IMR-90 (cell line): Measurements from ENCODE around the gene CDC42BPG. TPM values are rescaled to one million over a fixed set of nuclear protein-coding genes. Genes with fewer than 3 reads are reported as not detected.

ENCODE experiments used
- ATAC-seq: fragments of 200-7000 bp; cut with Tn5 transposase; 2 replicates; pipeline ENCODE4 v1.9.1; 2020; ENCODE audit warnings: low read depth, mild to moderate bottlenecking, moderate library complexity
- Bru-seq: library from RNA; stranded (reverse); fragments of 400-500 nt; gene quantifications from one replicate; lab custom pipeline; 2021; lab: Mats Ljungman, UMichigan
- BruChase-seq, 2 experiments: library from RNA; stranded (reverse); fragments of 400-500 nt; gene quantifications; one replicate each; lab custom pipeline; 2021; lab: Mats Ljungman, UMichigan
- BruUV-seq: library from RNA; stranded (reverse); fragments of 400-500 nt; replicated peaks from 2 replicates; lab custom pipeline; 2021; lab: Mats Ljungman, UMichigan
- CTCF ChIA-PET: fragments of 300-600 bp; formaldehyde crosslinking; extraction: SDS; loops from one replicate; lab custom pipeline; 2021; ENCODE audit warnings: antibody characterized with exemption; lab: Yijun Ruan, JAX
- POLR2A ChIA-PET: fragments of 300-600 bp; sonication (Branson Sonifier 250); formaldehyde crosslinking; loops from one replicate; lab custom pipeline; 2022; ENCODE audit warnings: antibody characterized with exemption; ENCODE audit not compliant: unreplicated experiment; lab: Charles Lee
- DNase-seq: peaks from one replicate; pipeline ENCODE4 v3.0.0; 2013
- H2AFZ ChIP-seq: replicated peaks from 2 replicates; pipeline ENCODE3; 2013; ENCODE audit warnings: low read length, mild to moderate bottlenecking; ENCODE audit not compliant: poor library complexity
- H2AK5ac ChIP-seq: 2 replicates; pipeline ENCODE4 v1.6.1; 2013; ENCODE audit warnings: low read depth, low read length, inconsistent platforms
- H2AK9ac ChIP-seq: replicated peaks from 2 replicates; pipeline ENCODE3; 2013; ENCODE audit warnings: mild to moderate bottlenecking, low read depth, low read length, moderate library complexity; ENCODE audit not compliant: poor library complexity
- H2BK120ac ChIP-seq: 2 replicates; pipeline ENCODE4 v1.6.1; 2013; ENCODE audit warnings: low read depth, low read length, inconsistent platforms
- H2BK15ac ChIP-seq: 3 replicates; pipeline ENCODE4 v1.6.1; 2013; ENCODE audit warnings: low read depth, low read length, inconsistent platforms
- H2BK20ac ChIP-seq: 2 replicates; pipeline ENCODE4 v1.6.1; 2013; ENCODE audit warnings: low read depth, mild to moderate bottlenecking, inconsistent platforms, low read length, moderate library complexity
- H2BK5ac ChIP-seq: 2 replicates; pipeline ENCODE4 v1.6.1; 2013; ENCODE audit warnings: mild to moderate bottlenecking, low read depth, low read length, inconsistent platforms; ENCODE audit not compliant: poor library complexity, severe bottlenecking
- H3K14ac ChIP-seq: replicated peaks from 2 replicates; pipeline ENCODE4 v1.6.1; 2013; ENCODE audit warnings: low read depth, low read length, inconsistent platforms
- H3K18ac ChIP-seq: 2 replicates; pipeline ENCODE4 v1.6.1; 2013; ENCODE audit warnings: low read depth, low read length, control low read depth
- H3K23ac ChIP-seq: 2 replicates; pipeline ENCODE4 v1.6.1; 2013; ENCODE audit warnings: low read depth, low read length, inconsistent platforms
- H3K27ac ChIP-seq: 2 replicates; pipeline ENCODE4 v1.5.1; 2013; ENCODE audit warnings: mild to moderate bottlenecking, control low read depth, low read length; ENCODE audit not compliant: insufficient read depth
- H3K27me3 ChIP-seq: 2 replicates; pipeline ENCODE4 v1.6.1; 2013; ENCODE audit warnings: low read length; ENCODE audit not compliant: control insufficient read depth, insufficient read depth
- H3K36me3 ChIP-seq: 2 replicates; pipeline ENCODE4 v1.6.1; 2013; ENCODE audit warnings: low read length, mixed read lengths; ENCODE audit not compliant: control insufficient read depth, insufficient read depth
- H3K4ac ChIP-seq: 2 replicates; pipeline ENCODE4 v1.6.1; 2013; ENCODE audit warnings: low read depth, low read length, inconsistent platforms
- H3K4me1 ChIP-seq: 2 replicates; pipeline ENCODE4 v1.6.1; 2013; ENCODE audit warnings: low read length, mixed read lengths; ENCODE audit not compliant: control insufficient read depth, insufficient read depth
- H3K4me2 ChIP-seq: 2 replicates; pipeline ENCODE4 v1.6.1; 2013; ENCODE audit warnings: low read depth, mild to moderate bottlenecking, control low read depth, low read length, moderate library complexity
- H3K4me3 ChIP-seq: 2 replicates; pipeline ENCODE4 v1.5.1; 2013; ENCODE audit warnings: low read depth, mild to moderate bottlenecking, control low read depth, low read length, moderate library complexity; ENCODE audit not compliant: insufficient read depth
- H3K56ac ChIP-seq: 2 replicates; pipeline ENCODE4 v1.6.1; 2013; ENCODE audit warnings: low read length, inconsistent platforms; ENCODE audit not compliant: insufficient read depth; ENCODE audit errors: extremely low read depth
- H3K79me1 ChIP-seq, 2 experiments: 2 replicates each; pipeline ENCODE4 v1.6.1; 2013; ENCODE audit warnings: low read length in 2 of 2, inconsistent platforms in 1 of 2, low read depth in 1 of 2
- H3K9ac ChIP-seq: 2 replicates; pipeline ENCODE4 v1.6.1; 2013; ENCODE audit warnings: low read depth, low read length, control low read depth
- H3K9me1 ChIP-seq: 2 replicates; pipeline ENCODE4 v1.6.1; 2013; ENCODE audit warnings: low read length, inconsistent platforms; ENCODE audit not compliant: insufficient read depth
- H3K9me3 ChIP-seq: 2 replicates; pipeline ENCODE4 v1.6.1; 2013; ENCODE audit warnings: low read length; ENCODE audit not compliant: control insufficient read depth, insufficient read depth
- H4K20me1 ChIP-seq: 2 replicates; pipeline ENCODE4 v1.6.1; 2013; ENCODE audit warnings: low read length, inconsistent platforms; ENCODE audit not compliant: insufficient read depth
- H4K5ac ChIP-seq: 2 replicates; pipeline ENCODE4 v1.6.1; 2013; ENCODE audit warnings: mild to moderate bottlenecking, low read depth, low read length, control low read depth
- H4K8ac ChIP-seq, 2 experiments: 2 replicates each; pipeline ENCODE4 v1.6.1; 2013; ENCODE audit warnings: low read depth in 2 of 2, low read length in 2 of 2, control low read depth in 1 of 2, inconsistent platforms in 1 of 2
- H4K91ac ChIP-seq: 2 replicates; pipeline ENCODE4 v1.6.1; 2013; ENCODE audit warnings: low read depth, low read length, inconsistent platforms; ENCODE audit not compliant: insufficient read depth
- CHD1 ChIP-seq: IDR thresholded peaks from 2 replicates; pipeline ENCODE4 v1.6.1; 2012; ENCODE audit warnings: low read depth, low read length, improper control_type of control experiment
- POLR2A ChIP-seq: IDR thresholded peaks from 2 replicates; pipeline ENCODE4 v1.6.1; 2012; ENCODE audit warnings: mild to moderate bottlenecking, low read depth, low read length
- RAD21 ChIP-seq: IDR thresholded peaks from 2 replicates; pipeline ENCODE4 v1.6.1; 2012; ENCODE audit warnings: low read length, improper control_type of control experiment
- RCOR1 ChIP-seq: IDR thresholded peaks from 2 replicates; pipeline ENCODE4 v1.6.1; 2012; ENCODE audit warnings: mild to moderate bottlenecking, low read length, improper control_type of control experiment; ENCODE audit not compliant: insufficient replicate concordance
- SMC3 ChIP-seq: fragments of 150-350 bp; IDR thresholded peaks from 2 replicates; pipeline ENCODE4 v1.6.1; 2016; ENCODE audit warnings: low read depth, mild to moderate bottlenecking, antibody characterized with exemption, low read length, moderate library complexity
- WGBS, 2 experiments: methylation state at CpG; one replicate each; pipeline versions ENCODE4 v1.1.5 to v1.1.7; 2013; ENCODE audit warnings: missing lambda C conversion rate in 2 of 2; ENCODE audit not compliant: insufficient read length in 1 of 2; ENCODE audit errors: extremely low coverage in 2 of 2; 5-methylcytosine and 5-hydroxymethylcytosine counted together
- dilution Hi-C: fragments of 300-500 bp; cut with HindIII; formaldehyde crosslinking; loops from one replicate; pipeline ENCODE4 v1.14.3; 2018; ENCODE audit warnings: low sequenced_read_pairs; ENCODE audit not compliant: unreplicated experiment
- in situ Hi-C: fragments of 300-500 bp; cut with MboI; formaldehyde crosslinking; loops from 3 replicates; pipeline ENCODE4 v1.14.3; 2019; ENCODE audit warnings: low sequenced_read_pairs, inconsistent platforms, mixed read lengths
- intact Hi-C: fragments of 100-400 bp; cut with micrococcal nuclease; formaldehyde crosslinking; loops from 2 replicates; pipeline ENCODE4 v1.10.0; 2022
- long read RNA-seq: library from polyadenylated mRNA; unstranded; transcript quantifications from one replicate; pipeline ENCODE4 v2.0.0, GENCODE V29; 2021; ENCODE audit not compliant: unreplicated experiment
- polyA plus RNA-seq, 3 experiments: library from polyadenylated mRNA; depleted of rRNA; stranded (reverse); fragments of >200 nt; gene quantifications; 2 replicates each; pipeline ENCODE4 v1.2.3, GENCODE V29; 2012; ENCODE audit warnings: low replicate concordance in 1 of 3
- total RNA-seq: library from RNA; depleted of rRNA; stranded (reverse); fragments of >200 nt; gene quantifications from 2 replicates; pipeline ENCODE4 v1.2.3, GENCODE V29; 2012; rRNA removed
- TF ChIP-seq, protein P1 (sequence below): fragments of 150-350 bp; IDR thresholded peaks from 2 replicates; pipeline ENCODE4 v1.6.1; 2017; ENCODE audit warnings: mild to moderate bottlenecking, antibody characterized with exemption, low read length, low read depth
- TF ChIP-seq, protein P2 (sequence below): fragments of 150-350 bp; IDR thresholded peaks from 2 replicates; pipeline ENCODE4 v1.6.1; 2016; ENCODE audit warnings: low read depth, mild to moderate bottlenecking, low read length, moderate library complexity, borderline replicate concordance

Gene CDC42BPG, protein sequence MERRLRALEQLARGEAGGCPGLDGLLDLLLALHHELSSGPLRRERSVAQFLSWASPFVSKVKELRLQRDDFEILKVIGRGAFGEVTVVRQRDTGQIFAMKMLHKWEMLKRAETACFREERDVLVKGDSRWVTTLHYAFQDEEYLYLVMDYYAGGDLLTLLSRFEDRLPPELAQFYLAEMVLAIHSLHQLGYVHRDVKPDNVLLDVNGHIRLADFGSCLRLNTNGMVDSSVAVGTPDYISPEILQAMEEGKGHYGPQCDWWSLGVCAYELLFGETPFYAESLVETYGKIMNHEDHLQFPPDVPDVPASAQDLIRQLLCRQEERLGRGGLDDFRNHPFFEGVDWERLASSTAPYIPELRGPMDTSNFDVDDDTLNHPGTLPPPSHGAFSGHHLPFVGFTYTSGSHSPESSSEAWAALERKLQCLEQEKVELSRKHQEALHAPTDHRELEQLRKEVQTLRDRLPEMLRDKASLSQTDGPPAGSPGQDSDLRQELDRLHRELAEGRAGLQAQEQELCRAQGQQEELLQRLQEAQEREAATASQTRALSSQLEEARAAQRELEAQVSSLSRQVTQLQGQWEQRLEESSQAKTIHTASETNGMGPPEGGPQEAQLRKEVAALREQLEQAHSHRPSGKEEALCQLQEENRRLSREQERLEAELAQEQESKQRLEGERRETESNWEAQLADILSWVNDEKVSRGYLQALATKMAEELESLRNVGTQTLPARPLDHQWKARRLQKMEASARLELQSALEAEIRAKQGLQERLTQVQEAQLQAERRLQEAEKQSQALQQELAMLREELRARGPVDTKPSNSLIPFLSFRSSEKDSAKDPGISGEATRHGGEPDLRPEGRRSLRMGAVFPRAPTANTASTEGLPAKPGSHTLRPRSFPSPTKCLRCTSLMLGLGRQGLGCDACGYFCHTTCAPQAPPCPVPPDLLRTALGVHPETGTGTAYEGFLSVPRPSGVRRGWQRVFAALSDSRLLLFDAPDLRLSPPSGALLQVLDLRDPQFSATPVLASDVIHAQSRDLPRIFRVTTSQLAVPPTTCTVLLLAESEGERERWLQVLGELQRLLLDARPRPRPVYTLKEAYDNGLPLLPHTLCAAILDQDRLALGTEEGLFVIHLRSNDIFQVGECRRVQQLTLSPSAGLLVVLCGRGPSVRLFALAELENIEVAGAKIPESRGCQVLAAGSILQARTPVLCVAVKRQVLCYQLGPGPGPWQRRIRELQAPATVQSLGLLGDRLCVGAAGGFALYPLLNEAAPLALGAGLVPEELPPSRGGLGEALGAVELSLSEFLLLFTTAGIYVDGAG (N-terminal part only)
- total RNA-seq (under 0.01 TPM in 2 replicates), polyA plus RNA-seq (2012; rRNA removed) (0.10 and 0.12 TPM in 2 replicates), Bru-seq, nascent RNA (percentile 11 among the genes with signal in this experiment), BruChase-seq, experiment 1, labeled RNA remaining after a 6-hour chase (percentile 12 among the genes with signal in this experiment), BruChase-seq, experiment 2, labeled RNA remaining after a 2-hour chase (percentile 14 among the genes with signal in this experiment)
- polyA plus RNA-seq (2012; cell fraction: cytosol; rRNA removed): 0.04 and 0.12 TPM in 2 replicates
- polyA plus RNA-seq (2012; cell fraction: nucleus; rRNA removed; ENCODE audit: low replicate concordance): 0.50 and 0.59 TPM in 2 replicates
- long read RNA-seq: 0 reads

DNA sequence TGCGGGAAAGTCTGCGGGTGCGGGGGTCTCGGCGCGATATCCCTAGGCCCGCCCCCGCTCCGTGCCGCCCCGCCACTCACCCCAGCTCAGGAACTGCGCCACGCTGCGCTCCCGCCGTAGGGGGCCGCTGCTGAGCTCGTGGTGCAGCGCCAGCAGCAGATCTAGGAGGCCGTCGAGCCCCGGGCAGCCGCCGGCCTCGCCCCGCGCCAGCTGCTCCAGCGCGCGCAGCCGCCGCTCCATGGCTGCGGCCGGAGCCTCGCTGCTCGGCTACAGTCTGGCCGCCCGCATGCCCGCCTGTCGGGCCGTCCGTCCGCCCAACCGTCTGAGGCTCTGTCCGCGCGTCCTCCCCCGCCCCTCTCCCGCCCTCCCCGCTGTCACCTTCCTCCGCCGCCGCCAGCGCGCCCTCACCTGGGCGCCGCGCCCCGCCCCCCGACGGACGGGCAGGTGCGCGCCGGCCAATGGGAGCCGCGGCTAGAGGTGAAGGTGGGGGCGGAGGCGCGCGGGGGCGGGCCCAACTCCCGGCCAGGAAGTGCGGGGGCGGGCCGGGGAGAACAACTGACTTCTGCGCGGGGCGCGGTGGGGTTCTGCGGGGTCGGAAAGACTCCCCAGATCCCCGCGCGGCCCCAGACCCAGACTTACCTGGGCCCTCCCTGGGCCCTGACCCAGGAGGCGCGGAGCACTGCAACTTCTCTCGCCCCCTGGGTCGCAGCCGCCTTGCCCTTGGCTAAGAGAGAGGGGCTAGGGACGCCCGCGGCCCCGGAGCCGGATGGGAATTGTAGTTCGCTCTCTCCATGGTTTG is at the start of gene CDC42BPG:
Gene CDC42BPG (minus strand): TSS at position 324 of the 799 bp plus-strand sequence. CDS start 84 bp downstream, at position 240.
- intact Hi-C loops: loop anchor here (5.0 kb wide), 1 partner anchor 153 kb away; the partner anchor contains the start of gene BATF2
- H3K4me3 ChIP-seq: peak within 1 kb of the TSS; percentile 28; the same call in 1 of the 2 replicates
- 2% methylated on average over 41 of the region's 96 CpGs; no CpG with 5 or more reads in 1 of the 2 experiments for WGBS, 2 experiments
- dilution Hi-C loops: no loop called here
- H3K9me1 ChIP-seq: no peaks in the 10 kb centered on the region
- no peaks in the 10 kb centered on the region for H4K20me1 ChIP-seq
- no peaks in the 10 kb centered on the region for H3K9me3 ChIP-seq
- H3K23ac ChIP-seq: no peak within 1 kb of the TSS
- no peak within 1 kb of the TSS for H2BK5ac ChIP-seq
- H3K9ac ChIP-seq: no peak within 1 kb of the TSS
- in situ Hi-C loops: loop anchor here (5.0 to 10.0 kb wide), 2 partner anchors 48 to 160 kb away; no protein-coding TSS in a partner anchor
- H3K27me3 ChIP-seq: no peaks in the 10 kb centered on the region
- H3K79me1 ChIP-seq: peaks cover 0 to 10% of the 10 kb centered on the region in 2 experiments; a peak in 2 of 4 replicates
- POLR2A ChIA-PET: no interaction called here
- no peak within 1 kb of the TSS for H3K4me2 ChIP-seq
- CTCF ChIA-PET: interaction anchor here (0.6 to 1.1 kb wide), 6 partner anchors 10 to 291 kb away, joined by 3 to 6 read pairs (median 3); no protein-coding TSS in a partner anchor
- H2AFZ ChIP-seq: peak within 1 kb of the TSS; percentile 87
- H4K8ac ChIP-seq: peak within 1 kb of the TSS in 1 of 2 experiments; percentile 42; a peak in 1 of 4 replicates
- DNase-seq (peak; percentile 46), ATAC-seq (peak; percentile 73)
- no peak within 1 kb of the TSS; the same call in 1 of the 2 replicates for H2BK120ac ChIP-seq
- no peak within 1 kb of the TSS for H3K14ac ChIP-seq
- H2BK15ac ChIP-seq: no peak within 1 kb of the TSS
- no TSS peak for BruUV-seq
- H2BK20ac ChIP-seq: no peak within 1 kb of the TSS
- H4K91ac ChIP-seq: no peak within 1 kb of the TSS
- no peak within 1 kb of the TSS for H3K18ac ChIP-seq
- no peak within 1 kb of the TSS for H3K27ac ChIP-seq
- H3K4me1 ChIP-seq: peaks cover 10% of the 10 kb centered on the region
- H2AK9ac ChIP-seq: peak within 1 kb of the TSS; percentile 68
- H2AK5ac ChIP-seq: peak within 1 kb of the TSS; percentile 43; the same call in 1 of the 2 replicates
- no peak within 1 kb of the TSS for H4K5ac ChIP-seq
- H3K4ac ChIP-seq: no peak within 1 kb of the TSS
- H3K56ac ChIP-seq: no peak within 1 kb of the TSS
- H3K36me3 ChIP-seq: no peaks in the 10 kb centered on the region
- TF ChIP-seq, protein P1, sequence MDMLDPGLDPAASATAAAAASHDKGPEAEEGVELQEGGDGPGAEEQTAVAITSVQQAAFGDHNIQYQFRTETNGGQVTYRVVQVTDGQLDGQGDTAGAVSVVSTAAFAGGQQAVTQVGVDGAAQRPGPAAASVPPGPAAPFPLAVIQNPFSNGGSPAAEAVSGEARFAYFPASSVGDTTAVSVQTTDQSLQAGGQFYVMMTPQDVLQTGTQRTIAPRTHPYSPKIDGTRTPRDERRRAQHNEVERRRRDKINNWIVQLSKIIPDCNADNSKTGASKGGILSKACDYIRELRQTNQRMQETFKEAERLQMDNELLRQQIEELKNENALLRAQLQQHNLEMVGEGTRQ: 0 out of 2 replicates have a peak, but pooled peaks have one; percentile 14
- TF ChIP-seq CHD1: no peak
- TF ChIP-seq, protein P2, sequence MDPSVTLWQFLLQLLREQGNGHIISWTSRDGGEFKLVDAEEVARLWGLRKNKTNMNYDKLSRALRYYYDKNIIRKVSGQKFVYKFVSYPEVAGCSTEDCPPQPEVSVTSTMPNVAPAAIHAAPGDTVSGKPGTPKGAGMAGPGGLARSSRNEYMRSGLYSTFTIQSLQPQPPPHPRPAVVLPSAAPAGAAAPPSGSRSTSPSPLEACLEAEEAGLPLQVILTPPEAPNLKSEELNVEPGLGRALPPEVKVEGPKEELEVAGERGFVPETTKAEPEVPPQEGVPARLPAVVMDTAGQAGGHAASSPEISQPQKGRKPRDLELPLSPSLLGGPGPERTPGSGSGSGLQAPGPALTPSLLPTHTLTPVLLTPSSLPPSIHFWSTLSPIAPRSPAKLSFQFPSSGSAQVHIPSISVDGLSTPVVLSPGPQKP: no peak
- TF ChIP-seq POLR2A: no peak
- no peak for TF ChIP-seq RCOR1
- TF ChIP-seq RAD21: peak; percentile 52
- TF ChIP-seq SMC3: peak; percentile 42; the same call in 1 of the 2 replicates
